GM21737 (cell line): ENCODE data around the gene DLST.

Experiments
- ATAC-seq: cut with Tn5 transposase; IDR thresholded peaks from one replicate; pipeline ENCODE4 v1.9.1; 2021; ENCODE audit warnings: mild to moderate bottlenecking, moderate library complexity; ENCODE audit not compliant: unreplicated experiment

Gene DLST

GRCh38 chr14:74859757-74860552, 21.8 kb upstream of the DLST start:
- ATAC-seq, result no peak

DNA sequence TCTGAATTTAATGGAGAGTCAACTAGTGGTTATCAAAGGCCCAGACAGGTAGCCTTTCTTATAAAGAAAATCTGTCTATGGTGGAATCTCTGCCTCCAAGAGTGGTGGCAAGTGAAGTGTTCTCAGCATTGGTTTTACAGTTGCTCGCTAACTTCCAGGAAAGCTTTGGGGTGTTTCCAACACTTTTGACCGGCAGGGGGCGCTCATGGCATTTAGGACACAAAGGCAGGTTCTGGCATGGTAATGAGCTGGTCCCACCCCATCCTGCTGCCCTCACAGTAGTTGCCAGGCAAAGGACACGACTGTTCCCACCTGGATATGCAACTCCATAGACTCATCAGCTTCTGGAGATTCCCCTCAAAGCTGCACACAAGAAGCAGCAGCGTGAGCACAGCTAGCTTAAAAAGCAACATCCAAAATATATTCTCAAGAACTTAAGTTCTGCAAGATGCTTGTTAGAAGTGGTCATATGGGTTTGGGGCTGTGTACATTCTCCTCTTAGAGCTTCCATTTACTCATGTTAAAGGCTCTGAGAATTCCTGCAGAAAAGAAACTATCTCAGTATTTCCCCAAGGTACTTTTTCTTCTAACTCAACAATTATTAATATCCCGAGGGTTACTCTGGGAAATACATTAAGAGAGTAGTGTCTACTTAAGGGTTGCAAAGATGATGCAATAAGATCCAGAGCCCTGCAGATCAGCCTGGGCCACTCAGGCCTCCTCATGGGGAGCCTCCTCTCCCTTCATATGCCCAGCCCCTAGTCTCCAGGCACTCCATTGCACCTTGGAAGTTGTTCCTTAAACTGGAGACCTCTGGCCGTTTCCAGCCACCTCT, 20.6 kb upstream of the DLST start:
- ATAC-seq, result no peak

DNA sequence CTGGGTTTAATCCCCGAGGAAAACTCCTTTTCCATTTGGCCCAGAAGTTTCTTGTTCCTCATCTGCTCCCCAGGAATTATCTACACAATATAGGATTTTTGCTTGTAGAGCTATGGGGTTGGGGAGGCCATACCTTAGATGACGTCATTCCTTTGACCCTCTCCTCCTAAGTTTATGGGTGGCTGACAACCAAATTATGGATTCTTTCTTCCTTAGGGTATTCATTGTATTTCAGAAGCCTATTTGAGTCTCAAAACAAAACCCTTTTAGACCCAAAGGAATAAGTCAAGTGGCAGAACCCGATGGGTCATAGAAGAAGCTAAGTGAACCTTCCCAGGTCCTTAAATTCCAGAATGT, 20.0 kb upstream of the DLST start:
- ATAC-seq, result no peak

- ATAC-seq, result no peak
Measured at GRCh38 chr14:74863274-74863673, 18.4 kb upstream of the DLST start.

DNA sequence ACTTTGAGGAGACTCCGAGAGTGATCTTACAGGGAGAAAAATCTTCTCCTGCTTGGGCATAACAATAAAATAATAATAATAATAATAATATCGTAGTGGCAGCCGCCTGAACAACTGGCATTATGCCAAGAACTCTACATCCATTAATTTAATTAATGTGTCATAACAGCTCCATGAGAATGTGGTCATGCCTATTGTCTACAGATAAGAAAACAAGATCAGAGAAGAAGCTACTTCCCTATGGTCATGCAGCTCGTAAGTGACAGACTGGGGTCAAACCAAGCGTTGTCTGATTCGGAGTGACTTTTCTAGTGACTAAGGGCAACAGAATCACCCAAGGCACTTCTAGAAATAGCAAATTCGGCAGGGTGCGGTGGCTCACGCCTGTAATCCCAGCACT, 17.5 kb upstream of the DLST start:
- no peak for ATAC-seq

DNA sequence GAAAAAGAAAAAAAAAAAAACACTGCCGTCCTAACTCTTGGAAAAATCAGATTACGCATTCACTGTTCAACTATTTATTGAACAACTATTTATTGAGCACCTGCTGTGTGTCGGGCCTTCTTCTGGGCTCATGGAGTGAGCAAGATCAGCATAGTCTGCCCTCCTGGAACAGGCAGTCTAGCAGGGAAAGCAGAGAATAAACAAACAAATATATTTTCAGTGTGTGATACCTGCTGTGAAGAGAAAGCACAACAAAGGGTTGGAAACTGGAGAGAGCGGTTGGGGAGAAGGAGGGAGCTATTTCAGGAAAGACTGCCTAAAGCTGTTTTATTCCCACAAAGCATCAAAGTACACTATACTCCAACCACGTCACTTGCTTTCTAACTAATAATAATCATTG, 16.6 kb upstream of the DLST start:
- ATAC-seq, result no peak

DNA sequence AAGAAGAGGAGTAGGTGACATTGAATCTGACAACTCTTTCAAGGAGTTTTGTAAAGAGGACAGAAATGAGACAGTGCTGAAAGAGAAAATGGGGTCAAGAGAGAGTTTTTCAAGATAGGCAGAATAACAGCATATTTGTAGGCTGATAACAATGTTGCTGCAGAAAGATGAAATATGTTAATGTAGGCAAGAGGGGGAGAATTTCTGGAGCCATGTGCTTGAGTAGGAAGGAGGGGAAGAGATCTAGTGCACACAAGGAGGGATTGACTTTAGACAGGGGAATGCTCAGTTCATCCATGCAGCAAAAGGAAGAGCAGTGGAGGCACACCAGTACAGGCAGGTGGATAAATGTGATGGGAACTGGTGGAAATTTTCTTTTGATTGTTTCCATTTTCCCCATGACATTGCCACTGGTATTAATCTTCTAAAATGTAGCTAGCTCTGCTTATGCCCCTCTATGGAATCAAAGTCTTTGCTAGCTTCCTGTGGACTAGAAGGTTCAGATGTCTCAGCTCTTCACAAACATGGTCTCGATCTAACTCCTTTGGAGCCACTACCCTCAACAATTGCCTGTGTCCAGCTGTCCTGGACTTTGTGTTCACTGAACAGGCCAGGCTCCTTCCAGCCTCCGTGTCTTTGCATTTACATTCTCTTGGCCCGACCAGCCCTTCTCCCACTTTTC, 14.9 kb upstream of the DLST start:
- ATAC-seq, result no peak

GRCh38 chr14:74867673-74868072, 14.0 kb upstream of the DLST start:
- no peak for ATAC-seq

DNA sequence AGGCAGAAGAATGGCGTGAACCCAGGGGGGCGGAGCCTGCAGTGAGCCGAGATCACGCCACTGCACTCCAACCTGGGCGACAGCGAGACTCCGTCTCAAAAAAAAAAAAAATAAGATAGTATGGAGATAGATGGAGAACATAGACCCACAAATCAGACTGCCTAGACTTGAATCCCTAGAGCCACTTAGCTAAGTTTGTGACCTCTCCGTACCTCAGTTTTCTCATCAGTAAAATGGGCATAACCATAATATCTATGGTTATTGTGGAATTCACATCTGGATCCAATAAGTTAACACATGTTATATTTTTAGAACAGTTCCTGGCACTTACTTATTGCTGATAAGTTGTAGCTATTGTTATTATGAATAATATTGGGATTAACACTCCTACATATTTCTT, 13.0 kb upstream of the DLST start:
- ATAC-seq, result no peak

GRCh38 chr14:74871819-74872218, 9.9 kb upstream of the DLST start:
- no peak for ATAC-seq

GRCh38 chr14:74875204-74875603, 6.5 kb upstream of the DLST start:
- ATAC-seq, result no peak

- ATAC-seq, result no peak
Measured at GRCh38 chr14:74875941-74876913, 5.5 kb upstream of the DLST start, which contains the start of gene PROX2. PROX2 (minus strand) TSS chr14:74876145; CDS start chr14:74863834, 12,311 bp downstream.

DNA sequence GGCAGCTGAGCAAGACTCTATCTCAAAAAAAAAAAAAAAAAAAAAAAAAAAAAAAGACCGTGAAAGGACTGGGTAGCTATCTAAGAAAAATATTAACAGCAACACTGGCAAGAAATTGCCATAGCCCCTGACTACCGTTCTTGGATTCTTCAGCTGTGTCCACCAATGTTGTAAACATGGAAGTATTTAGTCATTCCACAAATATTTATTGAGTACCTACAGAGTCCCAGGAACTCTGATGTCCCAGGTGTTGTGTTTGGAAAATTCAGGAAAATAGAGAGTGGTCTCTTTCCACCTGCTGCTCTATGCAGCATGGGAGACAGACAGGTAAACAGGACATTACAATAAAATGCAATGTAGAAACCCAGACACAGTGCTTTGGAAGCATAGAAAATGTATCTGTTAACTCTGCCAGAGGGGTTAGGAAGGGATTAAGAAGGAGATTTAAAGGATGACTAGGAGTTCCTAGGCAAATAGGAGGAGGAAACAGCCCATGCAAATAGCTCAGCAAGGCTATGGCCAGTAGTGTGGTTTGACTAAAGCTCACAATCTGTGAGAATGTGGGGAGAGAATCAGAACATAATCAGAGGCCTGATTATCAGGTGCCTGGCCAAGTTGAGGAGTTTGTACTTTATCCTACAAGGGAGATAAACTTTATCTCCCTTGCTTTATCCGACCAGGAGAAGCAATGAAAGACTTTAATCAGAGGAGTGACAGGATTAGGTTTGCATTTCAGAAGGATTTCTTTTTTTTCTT, 2.1 kb upstream of the DLST start:
- ATAC-seq, result no peak

- ATAC-seq, result peak; percentile 29
Measured at GRCh38 chr14:74882103-74882920, 596 bp downstream of the DLST start.

GRCh38 chr14:74886001-74886400, 4.3 kb downstream of the DLST start:
- no peak for ATAC-seq

DNA sequence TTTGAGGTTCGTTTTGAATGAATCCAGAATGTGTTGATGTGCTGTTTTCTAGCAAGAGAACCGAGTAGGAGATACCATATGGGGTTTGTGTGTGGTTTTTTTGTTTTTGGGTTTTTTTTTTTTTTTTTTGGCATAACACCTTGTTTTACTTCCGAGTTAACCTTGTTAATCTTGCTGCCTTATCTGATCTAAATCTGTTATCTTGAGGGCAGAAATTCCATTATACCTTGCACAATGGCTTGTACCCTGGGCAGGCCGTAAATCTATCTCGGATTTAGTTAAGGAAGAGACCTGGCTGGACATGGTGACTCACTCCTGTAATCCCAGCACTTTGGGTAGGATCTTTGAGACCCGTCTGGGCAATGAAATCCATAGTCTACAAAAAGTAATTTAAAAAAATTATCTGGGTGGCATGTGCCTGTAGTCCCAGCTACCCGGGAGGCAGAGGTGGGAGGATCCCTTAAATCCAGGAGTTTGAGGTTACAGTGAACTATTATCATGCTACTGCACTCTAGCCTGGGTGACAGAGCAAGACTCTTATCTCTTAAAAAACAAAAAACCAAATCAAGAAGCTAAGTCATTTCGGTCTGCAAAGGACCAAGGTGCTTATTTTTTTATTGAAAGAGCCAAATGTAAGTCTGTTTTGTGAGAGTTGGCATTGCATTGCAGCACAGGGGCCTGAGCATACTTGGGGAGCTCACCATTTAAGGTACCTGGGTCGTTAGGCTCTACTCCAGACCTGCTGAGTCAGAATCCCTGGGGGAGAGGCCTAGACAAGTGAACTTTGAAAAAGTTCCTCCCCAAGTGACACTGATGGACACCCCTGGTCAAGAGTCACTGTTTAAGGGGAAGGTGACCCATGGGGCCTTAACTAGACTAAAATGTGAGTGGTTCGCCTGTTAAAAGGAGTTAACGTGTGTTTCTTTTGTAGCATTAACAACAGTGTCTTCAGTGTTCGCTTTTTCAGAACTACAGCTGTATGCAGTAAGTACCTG, 6.7 kb downstream of the DLST start:
- no peak for ATAC-seq

DNA sequence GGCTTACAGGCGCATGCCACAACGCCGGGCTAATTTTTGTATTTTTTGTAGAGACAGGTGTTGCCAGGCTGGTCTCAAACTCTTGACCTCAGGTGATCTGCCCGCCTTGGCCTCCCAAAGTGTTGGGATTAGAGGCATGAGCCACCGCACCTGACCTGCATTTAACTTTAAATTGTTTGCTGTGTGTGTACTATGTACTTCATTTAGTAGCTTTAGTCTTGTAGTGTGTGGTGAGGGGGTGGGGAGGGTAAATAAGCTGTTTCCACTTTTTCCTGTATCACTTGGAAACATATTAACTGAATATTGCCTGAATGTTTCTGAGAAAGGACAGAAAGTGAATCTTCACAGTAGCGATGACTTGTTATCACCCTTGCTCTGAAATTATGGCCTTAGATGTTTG, 8.5 kb downstream of the DLST start:
- no peak for ATAC-seq

GRCh38 chr14:74891870-74892269, 10.2 kb downstream of the DLST start:
- ATAC-seq, result no peak
